Activated T-cell treated with anti-CD3 and anti-CD28 coated beads for 48 hours (primary cell): ENCODE results near the gene CALHM3.

ENCODE experiments used
- DNase-seq: peaks from one replicate; pipeline ENCODE4 v3.0.0-alpha.2; 2020; ENCODE audit warnings: low read depth

The CALHM3 gene

DNA sequence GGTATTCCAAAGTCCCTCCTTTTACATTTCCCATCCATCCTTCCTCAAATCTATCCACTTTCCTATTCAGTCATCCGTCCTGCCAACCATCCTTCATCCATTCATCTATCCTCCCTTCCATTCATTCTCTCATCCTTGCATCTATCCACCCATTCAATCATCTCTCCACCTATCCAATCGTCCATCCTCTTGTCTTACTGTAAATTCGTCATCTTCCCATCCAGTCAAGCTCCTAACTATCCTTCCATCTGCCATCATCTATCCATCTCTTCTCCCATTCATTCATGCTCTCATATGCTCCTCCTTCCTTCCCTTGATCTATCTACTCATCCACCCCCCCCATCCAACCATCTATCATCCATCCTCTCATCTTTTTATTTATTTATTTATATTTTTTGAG, 5.0 kb downstream of the CALHM3 start:
- no peak for DNase-seq

DNA sequence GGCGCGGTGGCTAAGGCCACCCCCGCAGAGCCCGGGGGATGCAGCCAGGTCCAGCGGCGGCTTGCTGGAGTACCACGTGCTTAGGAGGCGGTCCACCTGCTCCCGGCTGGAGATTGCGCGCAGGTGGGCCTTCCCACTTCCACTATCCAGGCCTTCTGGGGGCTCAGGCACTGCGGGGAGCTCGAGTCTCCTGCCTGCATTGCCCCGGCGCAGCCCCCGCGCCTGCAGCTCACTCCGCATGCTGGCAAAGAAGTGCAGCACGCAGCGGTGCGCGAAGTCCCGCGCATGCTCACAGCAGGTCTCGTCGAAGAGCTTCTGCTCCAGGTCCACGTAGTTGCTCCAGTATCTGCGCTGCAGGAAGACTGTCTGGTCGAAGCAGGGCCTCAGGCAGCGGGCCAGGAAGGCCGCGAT, 5.8 kb downstream of the CALHM3 start:
- DNase-seq, result no peak

- no peak for DNase-seq
Measured at GRCh38 chr10:103472005-103472404, 7.0 kb downstream of the CALHM3 start.

- peak; percentile 49 for DNase-seq
Measured at GRCh38 chr10:103470761-103471653, 8.0 kb downstream of the CALHM3 start.

DNA sequence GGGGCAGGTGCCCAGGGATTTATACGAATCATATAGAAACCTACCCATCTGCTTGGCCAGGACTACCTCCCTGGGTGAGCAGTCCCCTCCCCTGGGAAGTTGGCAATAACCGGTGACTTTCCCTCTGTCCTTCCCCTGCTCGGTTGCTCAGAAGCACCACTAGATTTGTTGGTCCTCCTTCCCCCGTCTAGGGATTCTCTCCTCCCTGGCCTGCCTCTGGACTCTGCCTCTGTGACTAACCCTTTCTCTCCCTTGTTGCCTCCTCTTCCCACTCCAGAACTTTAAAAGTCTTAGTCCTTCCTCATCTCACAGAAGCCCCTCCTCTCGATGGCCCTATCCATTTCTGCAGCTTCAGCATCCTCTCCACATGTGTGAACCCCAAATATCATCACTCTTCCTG, 9.8 kb downstream of the CALHM3 start:
- no peak for DNase-seq

GRCh38 chr10:103467406-103467805, 11.6 kb downstream of the CALHM3 start:
- no peak for DNase-seq

- DNase-seq, result no peak
Measured at GRCh38 chr10:103466734-103467133, 12.3 kb downstream of the CALHM3 start.

DNA sequence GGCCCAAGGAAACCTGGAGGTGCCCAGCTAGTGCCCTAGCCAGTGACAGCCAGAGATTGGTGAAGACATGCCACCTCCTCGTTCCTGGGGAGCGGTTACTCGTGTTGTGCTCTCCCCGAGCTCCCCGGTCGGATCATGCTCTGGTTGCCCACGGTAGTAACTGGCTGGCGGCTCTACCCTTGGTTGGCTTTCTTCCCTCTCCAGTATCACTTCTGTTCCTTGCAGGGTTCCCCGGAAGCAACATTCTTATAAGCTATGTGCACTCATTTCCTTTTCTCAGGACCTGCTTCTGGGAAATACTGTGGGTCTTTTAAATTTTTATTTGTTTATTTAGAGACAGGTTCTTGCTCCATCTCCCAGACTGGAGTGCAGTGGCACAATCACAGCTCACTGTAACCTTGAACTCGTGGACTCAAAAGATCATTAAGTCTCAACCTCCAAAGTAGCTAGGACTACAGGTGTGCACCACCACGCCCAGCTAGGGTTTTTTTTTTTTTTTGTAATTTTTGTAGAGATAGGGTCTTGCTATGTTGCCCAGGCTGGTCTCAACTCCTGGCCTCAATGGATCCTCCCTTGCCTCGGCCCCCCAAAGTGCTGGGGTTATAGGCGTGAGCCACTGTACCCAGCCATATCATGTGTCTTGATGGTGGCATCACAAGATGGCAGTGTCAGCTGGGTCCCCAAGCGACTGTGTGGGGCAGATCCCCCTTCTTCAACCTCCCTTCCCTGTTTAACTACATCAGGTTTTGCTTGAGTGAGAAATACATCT, 13.4 kb downstream of the CALHM3 start:
- DNase-seq, result no peak

DNA sequence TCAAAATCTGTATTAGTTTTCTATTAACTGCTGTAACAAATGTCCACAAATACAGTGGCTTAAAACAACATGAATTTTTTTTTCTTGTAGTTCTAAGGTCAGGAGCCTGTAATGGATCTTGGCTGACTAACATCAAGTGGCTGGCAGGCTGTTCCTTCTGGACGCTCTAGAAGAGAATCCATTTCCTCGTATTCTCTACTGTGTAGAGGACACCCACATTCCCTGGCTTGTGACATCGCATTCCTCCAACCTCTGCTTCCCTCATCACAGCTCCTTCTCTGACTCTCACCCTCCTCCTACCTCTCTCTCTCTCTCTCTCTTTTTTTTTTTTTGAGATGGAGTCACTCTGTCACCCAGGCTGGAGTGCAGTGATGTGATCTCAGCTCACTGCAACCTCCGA, 15.5 kb downstream of the CALHM3 start:
- no peak for DNase-seq

DNA sequence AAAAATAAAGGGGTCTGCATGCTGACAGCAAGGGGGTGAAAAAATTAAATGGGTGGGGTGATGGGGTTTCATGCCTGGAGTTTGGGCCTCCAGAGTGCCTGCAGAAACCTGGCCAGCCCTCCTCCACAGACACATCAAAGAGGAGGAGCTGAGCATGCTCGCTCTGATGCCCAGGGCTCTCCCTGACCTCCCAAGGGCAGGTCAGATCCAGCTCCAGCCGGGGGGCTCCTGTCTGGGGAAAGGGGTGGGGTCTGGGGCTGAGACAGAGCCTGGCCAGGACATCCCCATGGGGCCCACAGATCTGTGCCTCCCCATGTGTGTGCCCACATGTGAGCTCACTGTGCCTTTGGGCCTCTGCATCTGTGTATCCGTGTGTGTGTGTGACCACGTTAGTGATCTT, 19.4 kb downstream of the CALHM3 start:
- no peak for DNase-seq

DNA sequence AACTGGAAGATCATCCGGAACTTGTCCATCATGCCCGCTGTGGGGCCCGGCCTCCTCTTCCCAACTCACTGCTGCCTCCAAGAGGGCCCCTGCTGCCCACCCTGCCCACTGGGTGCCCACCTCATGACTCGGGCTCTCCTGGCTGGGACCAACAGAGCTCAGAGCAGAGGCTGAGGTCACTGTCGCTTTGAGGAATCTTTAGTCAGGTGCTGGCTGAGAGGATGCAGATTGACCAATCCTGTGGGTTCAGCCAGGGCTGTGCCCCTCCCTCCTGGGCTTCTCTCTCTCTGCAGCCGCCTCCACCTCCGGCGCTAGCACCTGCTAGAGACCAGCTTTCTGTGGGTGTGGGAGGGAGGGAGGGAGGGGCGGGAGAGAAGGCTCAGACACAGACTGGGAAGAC, 20.3 kb downstream of the CALHM3 start, which contains the start of gene CALHM1:
Gene CALHM1 (minus strand): TSS at position 181 of the 400 bp plus-strand sequence. CDS start 149 bp downstream, at position 32.
- no peak for DNase-seq

DNA sequence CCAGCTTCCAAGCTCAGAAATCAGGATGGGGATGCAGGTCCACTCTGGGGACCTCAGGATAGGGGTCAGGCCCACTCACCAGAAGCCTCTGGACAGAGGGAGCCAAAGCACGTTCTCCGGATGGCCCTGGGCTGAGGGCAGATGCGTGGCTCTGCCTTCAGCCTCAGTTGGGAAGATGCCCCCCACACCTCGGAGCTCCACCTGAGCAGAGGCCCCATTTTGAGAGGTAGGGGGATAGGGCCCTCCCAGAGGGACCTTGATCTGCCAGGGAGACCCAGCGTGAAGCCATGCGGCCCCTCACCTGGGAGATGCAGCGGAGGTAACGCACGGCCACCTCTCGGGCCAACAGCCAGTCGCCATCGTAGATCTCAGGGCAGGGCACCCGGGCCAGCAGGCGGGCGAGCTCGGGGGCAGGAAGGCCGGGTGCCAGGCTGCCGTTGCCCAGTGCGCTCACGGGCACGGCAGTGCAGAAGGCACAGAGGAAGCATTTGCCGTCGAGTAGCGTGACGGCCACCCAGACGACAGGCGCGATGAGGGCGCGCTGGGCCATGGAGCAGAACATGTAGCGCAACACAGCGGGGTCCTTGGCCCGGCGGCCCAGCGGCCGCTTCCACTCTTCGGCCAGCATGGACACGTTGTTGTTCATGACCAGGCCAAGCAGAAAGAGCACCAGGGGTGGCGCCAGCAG, 21.0 kb downstream of the CALHM3 start:
- no peak for DNase-seq

DNA sequence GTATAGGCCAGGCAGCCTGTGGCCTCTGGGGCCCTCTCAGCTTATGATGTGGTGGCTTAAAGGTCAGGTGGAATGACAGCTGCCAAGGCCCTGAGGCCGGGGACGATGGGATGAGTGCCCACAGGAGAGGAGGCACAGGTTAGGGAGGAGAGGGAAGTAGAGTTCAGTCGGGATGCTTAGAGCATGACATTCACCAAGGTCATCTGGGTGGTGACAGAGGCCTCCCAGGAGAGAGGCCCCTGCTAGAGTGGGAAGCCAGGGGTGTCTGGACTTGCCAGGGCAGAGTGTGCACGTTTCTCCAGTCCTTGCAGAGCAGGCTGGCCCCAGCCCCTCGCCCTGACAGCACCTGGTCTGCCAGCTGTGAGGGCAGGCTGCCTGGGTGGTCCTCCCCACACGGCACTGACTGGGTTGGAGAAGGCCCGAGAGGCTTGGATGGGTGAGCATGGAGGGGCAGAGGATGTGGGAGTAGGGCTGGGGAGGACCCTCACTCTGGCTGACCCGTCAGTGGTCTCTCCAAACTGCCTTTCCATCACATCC, 21.8 kb downstream of the CALHM3 start:
- no peak for DNase-seq

- DNase-seq, result no peak
Measured at GRCh38 chr10:103456074-103456660, 22.9 kb downstream of the CALHM3 start.

GRCh38 chr10:103455235-103455634, 23.8 kb downstream of the CALHM3 start:
- DNase-seq, result no peak

DNA sequence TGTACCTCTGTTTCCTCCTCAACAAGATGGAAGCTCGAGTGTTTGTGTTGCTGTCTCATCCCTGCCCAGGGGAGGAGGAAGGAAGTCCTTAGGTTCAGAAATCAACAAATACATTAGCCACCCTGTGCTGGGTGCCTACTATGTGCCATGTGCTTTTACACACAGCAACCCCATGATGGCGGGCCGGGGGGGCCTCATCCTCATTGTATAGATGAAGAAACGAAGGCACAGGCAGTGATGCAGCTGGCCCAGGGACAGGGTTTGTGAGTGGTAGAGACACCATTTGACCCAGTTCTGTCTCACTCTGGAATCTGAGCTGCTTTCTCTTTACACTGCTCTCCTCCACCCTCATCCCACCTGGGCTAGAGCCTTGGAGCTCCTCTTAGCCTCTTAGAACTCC, 25.0 kb downstream of the CALHM3 start:
- no peak for DNase-seq

DNA sequence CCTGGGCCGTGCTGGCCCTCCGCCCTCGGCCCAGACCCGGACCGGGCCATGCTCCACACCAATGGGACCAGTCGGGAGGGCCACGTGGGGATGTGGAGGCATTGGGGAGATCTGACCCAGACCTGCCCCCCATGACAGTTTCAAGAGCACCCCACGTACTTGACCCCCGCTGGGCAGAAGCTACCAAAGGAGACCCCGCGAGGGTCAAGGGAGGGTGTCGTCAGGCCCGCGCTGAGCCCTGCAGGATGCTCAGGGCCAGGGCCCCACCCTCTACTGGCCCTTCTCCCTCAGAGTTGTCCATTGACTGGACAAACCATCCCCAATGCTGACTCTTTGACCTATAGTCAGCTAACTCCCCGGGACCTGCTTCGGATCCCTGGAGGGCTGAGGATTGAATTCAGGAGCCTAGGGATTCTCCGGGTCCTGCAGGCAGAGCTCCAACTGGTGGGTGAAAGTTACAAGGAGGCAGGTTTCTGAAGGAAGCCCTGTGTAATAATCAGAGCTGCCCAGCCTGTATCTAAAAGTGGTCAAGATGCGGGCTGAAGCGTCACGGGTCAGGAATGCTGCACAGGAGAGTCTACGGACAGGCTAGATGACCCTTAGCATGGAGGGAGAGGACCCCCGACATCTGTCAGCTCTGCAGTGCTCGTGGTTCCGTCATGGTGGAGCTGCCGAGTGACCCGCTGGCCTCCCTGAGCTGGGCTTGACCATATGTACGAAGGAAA, 26.4 kb downstream of the CALHM3 start:
- no peak for DNase-seq

DNA sequence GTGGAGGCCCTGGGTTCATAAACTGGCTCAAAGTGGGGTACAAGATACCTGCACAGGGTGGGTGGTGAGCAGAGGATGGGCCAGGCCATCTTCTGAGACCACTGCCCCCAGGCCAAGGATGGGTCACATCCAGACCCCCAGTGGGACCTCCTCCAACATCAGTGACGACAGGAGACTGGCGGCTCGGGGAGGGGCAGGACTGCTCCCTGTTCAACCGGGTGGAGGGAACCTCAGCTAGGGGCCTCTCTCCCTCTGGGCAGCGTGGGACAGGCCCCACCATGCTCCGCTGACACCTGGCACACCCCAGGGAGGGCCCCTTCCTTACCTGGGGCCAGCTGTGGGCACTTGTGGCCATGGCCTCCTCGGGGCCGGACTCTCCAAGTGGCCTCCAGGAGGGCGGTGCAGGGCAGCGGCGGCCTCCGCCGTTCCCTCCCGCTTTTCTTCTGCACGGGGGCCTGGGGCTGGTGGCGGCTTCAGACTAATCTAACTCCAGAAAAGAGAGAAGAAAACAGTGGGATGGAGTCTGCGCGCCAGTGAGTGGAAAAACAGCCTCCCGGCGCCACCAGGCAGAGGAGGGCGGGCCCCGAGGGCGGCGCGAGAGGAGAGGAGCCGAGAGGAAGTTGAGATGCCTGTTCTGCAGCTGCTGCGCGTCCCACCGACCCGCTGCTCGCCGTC, 27.1 kb downstream of the CALHM3 start, which contains the start of gene CALHM2:
Gene CALHM2 (minus strand): TSS at position 540 of the 675 bp plus-strand sequence. CDS start 2,429 bp downstream, outside the sequence.
- peak; percentile 55 for DNase-seq

- peak; percentile 23 for DNase-seq
Measured at GRCh38 chr10:103451091-103451813, 27.8 kb downstream of the CALHM3 start.

DNA sequence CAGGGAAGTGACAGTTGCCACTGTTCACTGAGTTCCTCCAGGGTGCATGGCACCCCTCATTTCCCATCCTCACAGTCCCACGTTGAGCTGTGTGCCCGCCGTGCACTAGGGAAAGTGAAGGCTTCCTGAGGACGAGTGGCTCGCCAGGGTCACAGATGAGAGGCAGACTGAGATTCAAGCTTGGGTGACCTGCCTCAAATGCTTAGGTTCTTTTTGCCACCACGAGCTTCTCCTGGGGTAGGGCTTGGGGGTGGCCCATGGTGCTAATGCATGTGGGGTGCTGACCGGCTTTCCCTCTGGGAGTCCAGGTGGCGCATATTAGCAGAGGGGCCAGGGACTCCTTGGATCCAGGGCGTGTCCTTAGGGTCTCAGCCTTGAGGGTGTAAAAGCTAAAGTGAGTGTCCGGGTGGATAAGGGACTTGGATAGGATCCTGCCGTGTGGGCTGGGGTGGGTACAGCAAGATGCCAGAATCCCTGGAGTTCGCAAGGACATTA, 28.8 kb downstream of the CALHM3 start:
- DNase-seq, result no peak
